DMS79 (cell line): ENCODE measurements around the gene SPAAR.
A peak's percentile ranks its signal among the peaks of the same experiment; 100 is the strongest.
"Not testable (repeated sequence)": the region's sequence is repeated elsewhere in the genome, so short reads cannot be mapped to it uniquely, and the experiment has no call there.

Experiments used
- DNase-seq: peaks from one replicate; lab custom pipeline; 2025; lab: John Stamatoyannopoulos, UW

Gene SPAAR

GRCh38 chr9:35923598-35923926 lies 14.3 kb downstream of the SPAAR start:
- no peak for DNase-seq

- DNase-seq: peak; percentile 33
Measured at GRCh38 chr9:35923927-35924763, 14.9 kb downstream of the SPAAR start.

- DNase-seq: no peak
Measured at GRCh38 chr9:35928591-35929452, 19.5 kb downstream of the SPAAR start.

GRCh38 chr9:35929453-35929718 lies 20.1 kb downstream of the SPAAR start:
- no peak for DNase-seq

- DNase-seq: no peak
Measured at GRCh38 chr9:35930521-35930920, 21.2 kb downstream of the SPAAR start.

- no peak for DNase-seq
Measured at GRCh38 chr9:35930989-35931388, 21.7 kb downstream of the SPAAR start.

- DNase-seq: no peak
Measured at GRCh38 chr9:35932735-35933134, 23.4 kb downstream of the SPAAR start.

- DNase-seq: no peak
Measured at GRCh38 chr9:35933550-35934067, 24.3 kb downstream of the SPAAR start.

- not testable (repeated sequence) for DNase-seq
Measured at GRCh38 chr9:35934069-35934468, 24.8 kb downstream of the SPAAR start.

GRCh38 chr9:35935261-35935660 lies 26.0 kb downstream of the SPAAR start:
- no peak for DNase-seq

- no peak for DNase-seq
Measured at GRCh38 chr9:35935755-35936509, 26.6 kb downstream of the SPAAR start.

GRCh38 chr9:35937227-35937626 lies 27.9 kb downstream of the SPAAR start:
- DNase-seq: no peak

- no peak for DNase-seq
Measured at GRCh38 chr9:35938474-35939356, 29.4 kb downstream of the SPAAR start.

- DNase-seq: no peak
Measured at GRCh38 chr9:35939679-35940250, 30.5 kb downstream of the SPAAR start.

GRCh38 chr9:35940458-35941407 lies 31.4 kb downstream of the SPAAR start:
- DNase-seq: no peak

- no peak for DNase-seq
Measured at GRCh38 chr9:35942286-35942685, 33.0 kb downstream of the SPAAR start.

GRCh38 chr9:35944173-35944572 lies 34.9 kb downstream of the SPAAR start:
- DNase-seq: no peak

- no peak for DNase-seq
Measured at GRCh38 chr9:35944841-35945240, 35.6 kb downstream of the SPAAR start.

GRCh38 chr9:35945341-35946018 lies 36.2 kb downstream of the SPAAR start:
- no peak for DNase-seq
